Gastrocnemius medialis (tissue), 4 donors: ENCODE data around the gene FAM53A. TPM values are rescaled to one million over a fixed set of nuclear protein-coding genes. Genes with fewer than 3 reads are reported as not detected.

Experiments
- ATAC-seq, 2 donors: fragments of 150-250 bp; one replicate each; pipeline ENCODE4 v1.9.1; 2016
- DNase-seq, 2 donors: peaks; one replicate each; pipeline ENCODE4 v3.0.0-alpha.2; 2019
- H3K27ac ChIP-seq, 4 donors: fragments of 200-600 bp; sonication (generic); 1 replicate in 1 of 4; 2 replicates in 3 of 4; pipeline ENCODE4 v1.5.1; 2016 to 2018; ENCODE audit warnings: mild to moderate bottlenecking in 2 of 4, moderate library complexity in 1 of 4
- H3K27me3 ChIP-seq, 3 donors: fragments of 200-600 bp; sonication (generic) in 2 of 3; 1 replicate in 1 of 3; 2 replicates in 2 of 3; pipeline versions ENCODE4 v1.5.1 to v1.6.0; 2016 to 2019; ENCODE audit warnings: mild to moderate bottlenecking in 1 of 3, moderate library complexity in 1 of 3
- H3K36me3 ChIP-seq, 2 donors: fragments of 200-600 bp; sonication (generic) in 1 of 2; one replicate each; pipeline ENCODE4 v1.5.1; 2017 to 2018
- H3K4me1 ChIP-seq, 2 donors: fragments of 200-600 bp; sonication (generic) in 1 of 2; one replicate each; pipeline ENCODE4 v1.5.1; 2016 to 2017; ENCODE audit warnings: mild to moderate bottlenecking in 2 of 2
- H3K4me3 ChIP-seq, 4 donors: fragments of 200-600 bp; sonication (generic) in 3 of 4; 1 replicate in 1 of 4; 2 replicates in 3 of 4; pipeline ENCODE4 v1.5.1; 2016 to 2019; ENCODE audit warnings: mild to moderate bottlenecking in 2 of 4
- H3K9me3 ChIP-seq, 3 donors: fragments of 200-600 bp; sonication (generic) in 2 of 3; 1 replicate in 1 of 3; 2 replicates in 2 of 3; pipeline ENCODE4 v1.5.1; 2016 to 2019
- POLR2A ChIP-seq, 2 donors: fragments of 450-650 bp; IDR thresholded peaks; one replicate each; pipeline ENCODE4 v1.6.1; 2017; ENCODE audit warnings: antibody characterized with exemption in 2 of 2, mild to moderate bottlenecking in 2 of 2, moderate library complexity in 2 of 2
- in situ Hi-C, 4 donors: fragments of 200-750 bp; cut with MboI; loops; one replicate each; pipeline versions ENCODE4 v1.15.0 to v1.8.0; 2017; ENCODE audit warnings: low sequenced_read_pairs in 4 of 4
- intact Hi-C: fragments of 100-400 bp; cut with DNase I; formaldehyde crosslinking; loops from one replicate; pipeline ENCODE4 v1.15.1; 2023; ENCODE audit warnings: low total_unique reads
- total RNA-seq, 4 donors: library from RNA; depleted of rRNA; stranded (reverse); fragments of >200 nt; gene quantifications; one replicate each; pipeline versions ENCODE4 v1.1.0 to v1.2.3, GENCODE V29; 2016
- TF ChIP-seq, protein P1 (sequence below), 5 experiments: fragments of 450-650 bp in 3 of 5; fragments of 200-600 bp in 2 of 5; sonication (generic) in 2 of 5; IDR thresholded peaks in 4 of 5; conservative IDR thresholded peaks in 1 of 5; 1 replicate in 4 of 5; 2 replicates in 1 of 5; pipeline ENCODE4 v1.5.1; 2016 to 2019; ENCODE audit warnings: antibody characterized with exemption in 5 of 5, mild to moderate bottlenecking in 3 of 5, moderate library complexity in 3 of 5

FAM53A gene
- total RNA-seq, 4 donors from 2014 or later, result 1.8 to 5.2 (median 2.8) TPM

DNA sequence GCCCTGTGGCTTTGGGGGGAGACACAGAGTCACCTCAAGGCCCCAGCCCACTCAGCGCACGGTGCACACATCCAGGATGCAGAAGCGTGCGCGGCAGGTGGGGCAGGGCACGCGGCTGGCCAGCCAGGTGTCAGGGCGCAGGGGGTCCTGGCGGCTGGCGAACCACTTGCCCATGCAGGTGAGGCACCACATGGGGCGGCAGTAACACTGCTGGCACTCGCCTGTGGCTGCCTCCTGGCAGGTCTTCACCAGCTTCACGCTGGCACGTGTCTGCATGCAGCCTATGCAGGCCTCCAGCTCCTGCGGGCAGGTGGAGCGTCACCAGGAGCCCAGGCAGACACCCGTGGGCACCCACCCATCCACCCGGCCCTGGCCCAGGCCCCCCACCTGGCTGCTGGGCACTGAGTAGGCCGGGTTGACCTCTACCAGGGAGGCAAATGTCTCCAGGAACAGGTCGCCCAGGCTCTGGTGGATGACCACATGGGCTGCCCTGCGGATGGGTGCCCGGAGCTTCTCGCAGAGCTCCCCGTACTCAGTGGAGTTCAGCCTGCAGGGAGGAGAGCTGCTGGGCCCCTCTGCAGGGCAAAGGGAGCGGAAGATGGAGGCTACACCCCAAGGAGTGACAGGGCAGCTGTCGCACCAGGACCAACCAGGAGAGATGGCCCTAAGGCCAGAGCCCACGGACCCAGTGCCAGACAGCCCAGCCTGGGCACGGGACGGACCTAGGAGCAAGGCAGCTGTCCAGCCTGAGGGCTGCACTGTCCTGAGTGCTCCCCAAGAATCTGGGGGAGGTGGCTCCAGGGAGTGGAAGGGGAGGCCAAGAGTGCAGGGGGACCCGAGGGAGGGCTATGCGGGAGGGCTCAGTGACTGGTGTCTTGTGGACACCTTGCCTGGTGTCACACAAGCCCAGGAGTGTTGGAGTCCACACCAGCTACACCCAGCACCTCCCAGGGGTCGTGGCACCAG, 33.3 kb upstream of the FAM53A start:
- intact Hi-C loops, result no loop called here
- ATAC-seq, result no peak
- no peak overlapping the region for H3K4me3 ChIP-seq
- peaks cover 0 to 19% of the 10 kb centered on the region in 2 donors for H3K36me3 ChIP-seq
- in situ Hi-C loops, result no loop called here
- no peaks in the 10 kb centered on the region for H3K9me3 ChIP-seq
- peaks cover 30 to 35% of the 10 kb centered on the region in 2 donors for H3K4me1 ChIP-seq
- no peak for DNase-seq
- TF ChIP-seq POLR2A (IDR thresholded peaks at IDR 0.05), result no peak
- TF ChIP-seq, protein P1, sequence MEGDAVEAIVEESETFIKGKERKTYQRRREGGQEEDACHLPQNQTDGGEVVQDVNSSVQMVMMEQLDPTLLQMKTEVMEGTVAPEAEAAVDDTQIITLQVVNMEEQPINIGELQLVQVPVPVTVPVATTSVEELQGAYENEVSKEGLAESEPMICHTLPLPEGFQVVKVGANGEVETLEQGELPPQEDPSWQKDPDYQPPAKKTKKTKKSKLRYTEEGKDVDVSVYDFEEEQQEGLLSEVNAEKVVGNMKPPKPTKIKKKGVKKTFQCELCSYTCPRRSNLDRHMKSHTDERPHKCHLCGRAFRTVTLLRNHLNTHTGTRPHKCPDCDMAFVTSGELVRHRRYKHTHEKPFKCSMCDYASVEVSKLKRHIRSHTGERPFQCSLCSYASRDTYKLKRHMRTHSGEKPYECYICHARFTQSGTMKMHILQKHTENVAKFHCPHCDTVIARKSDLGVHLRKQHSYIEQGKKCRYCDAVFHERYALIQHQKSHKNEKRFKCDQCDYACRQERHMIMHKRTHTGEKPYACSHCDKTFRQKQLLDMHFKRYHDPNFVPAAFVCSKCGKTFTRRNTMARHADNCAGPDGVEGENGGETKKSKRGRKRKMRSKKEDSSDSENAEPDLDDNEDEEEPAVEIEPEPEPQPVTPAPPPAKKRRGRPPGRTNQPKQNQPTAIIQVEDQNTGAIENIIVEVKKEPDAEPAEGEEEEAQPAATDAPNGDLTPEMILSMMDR (IDR thresholded peaks at IDR 0.05 in 4 of 5, conservative IDR thresholded peaks at IDR 0.05 in 1 of 5), result no peak
- peak overlapping the region in 2 of 4 donors; percentile 96 to 98 for H3K27ac ChIP-seq
- H3K27me3 ChIP-seq, result no peaks in the 10 kb centered on the region

DNA sequence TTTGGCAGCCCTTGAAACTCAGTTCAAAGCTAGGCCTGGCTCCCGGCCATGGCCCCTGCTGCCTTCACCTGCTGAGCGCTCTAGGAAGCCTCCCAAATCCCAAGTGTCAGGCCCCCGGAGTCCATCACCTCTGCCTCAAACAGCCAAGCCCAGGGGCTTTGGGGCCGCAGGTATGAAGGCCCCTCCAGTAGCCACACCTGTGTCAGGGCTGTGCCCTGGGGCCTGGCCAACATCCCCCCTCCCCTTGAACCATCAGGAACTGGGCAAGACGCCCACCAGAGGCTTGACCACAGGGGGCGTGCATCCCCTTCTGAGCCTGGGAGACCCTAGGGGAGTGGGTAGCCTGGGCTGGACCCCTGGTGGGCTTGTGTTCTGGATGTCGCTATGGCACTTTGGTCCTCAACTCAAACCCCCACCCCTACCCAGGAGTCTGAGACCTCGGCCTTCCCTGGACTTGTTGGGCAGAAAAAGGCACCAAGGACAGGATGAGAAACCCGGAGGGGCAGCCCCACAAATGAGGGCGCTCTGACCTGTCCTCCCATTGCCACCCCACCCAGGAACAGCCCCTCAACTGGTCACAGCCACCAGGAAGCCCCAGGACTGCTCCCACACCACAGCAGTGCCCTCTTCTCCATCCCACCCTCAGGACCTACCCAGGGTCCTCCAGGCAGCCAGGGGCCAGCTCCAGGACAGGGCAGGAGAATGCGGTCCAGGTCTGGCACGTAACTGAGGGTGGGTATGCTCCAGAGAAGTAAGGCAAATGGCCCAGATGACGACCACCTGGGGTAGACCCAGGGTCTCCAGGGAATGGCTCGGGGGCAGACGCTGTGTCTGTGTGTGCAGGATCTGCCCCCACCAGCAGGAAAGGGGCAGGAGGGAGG, 32.2 kb upstream of the FAM53A start:
- intact Hi-C loops, result no loop called here
- Histone ChIP-seq H3K4me1 (peaks cover 24 to 29% of the 10 kb centered on the region in 2 donors), H3K27me3 (no peaks in the 10 kb centered on the region), H3K9me3 (no peaks in the 10 kb centered on the region), H3K27ac (peak overlapping the region in 1 of 4 donors; percentile 95), H3K36me3 (peaks cover 0 to 19% of the 10 kb centered on the region in 2 donors), H3K4me3 (no peak overlapping the region)
- no peak for TF ChIP-seq POLR2A (IDR thresholded peaks at IDR 0.05)
- TF ChIP-seq, protein P1 (IDR thresholded peaks at IDR 0.05 in 4 of 5, conservative IDR thresholded peaks at IDR 0.05 in 1 of 5), result no peak
- no peak for DNase-seq
- ATAC-seq, result no peak
- in situ Hi-C loops, result no loop called here

DNA sequence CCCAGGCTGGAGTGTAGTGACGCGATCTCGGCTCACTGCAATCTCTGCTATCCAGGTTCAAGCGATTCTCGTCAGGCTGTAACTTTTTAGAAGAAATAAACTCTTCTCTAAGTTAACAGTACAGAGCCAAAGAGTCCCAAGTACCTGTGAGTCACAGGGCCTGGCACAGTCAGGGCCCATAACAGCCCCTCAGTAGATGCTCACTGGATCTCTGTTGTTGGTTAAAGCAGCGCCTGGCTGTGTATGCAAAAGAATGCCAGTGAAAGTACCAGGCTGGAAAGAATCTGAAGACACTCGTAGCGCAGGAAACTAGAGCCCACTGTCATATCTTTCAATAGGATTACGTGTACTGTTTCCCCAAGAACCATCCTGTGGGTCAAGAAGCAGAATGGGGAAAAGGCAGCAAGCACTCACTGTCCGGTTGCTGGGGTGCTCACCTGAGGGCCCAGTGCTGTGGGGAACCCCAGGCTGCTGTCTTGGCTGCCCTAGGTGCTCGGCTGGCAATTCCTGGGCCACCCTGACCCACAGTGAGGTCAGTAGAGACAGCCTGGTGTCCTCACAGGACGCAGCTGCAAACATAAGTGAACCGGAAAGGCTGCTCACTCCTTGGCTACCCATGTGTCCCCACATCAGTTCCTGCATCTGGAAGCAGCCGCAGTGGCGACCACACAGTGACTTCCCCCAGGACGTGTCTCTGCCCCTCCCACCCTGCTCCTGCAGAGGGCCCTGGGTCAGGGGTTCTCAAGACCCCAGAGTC, 31.1 kb upstream of the FAM53A start:
- Histone ChIP-seq H3K4me1 (peaks cover 36 to 40% of the 10 kb centered on the region in 2 donors), H3K4me3 (no peak overlapping the region), H3K36me3 (peaks cover 0 to 19% of the 10 kb centered on the region in 2 donors), H3K9me3 (no peaks in the 10 kb centered on the region), H3K27ac (peak overlapping the region; percentile 7 to 96 (median 60)), H3K27me3 (no peaks in the 10 kb centered on the region)
- TF ChIP-seq POLR2A (IDR thresholded peaks at IDR 0.05), result no peak
- TF ChIP-seq, protein P1 (IDR thresholded peaks at IDR 0.05 in 4 of 5, conservative IDR thresholded peaks at IDR 0.05 in 1 of 5), result no peak
- intact Hi-C loops, result no loop called here
- in situ Hi-C loops, result no loop called here
- no peak for DNase-seq
- no peak for ATAC-seq

DNA sequence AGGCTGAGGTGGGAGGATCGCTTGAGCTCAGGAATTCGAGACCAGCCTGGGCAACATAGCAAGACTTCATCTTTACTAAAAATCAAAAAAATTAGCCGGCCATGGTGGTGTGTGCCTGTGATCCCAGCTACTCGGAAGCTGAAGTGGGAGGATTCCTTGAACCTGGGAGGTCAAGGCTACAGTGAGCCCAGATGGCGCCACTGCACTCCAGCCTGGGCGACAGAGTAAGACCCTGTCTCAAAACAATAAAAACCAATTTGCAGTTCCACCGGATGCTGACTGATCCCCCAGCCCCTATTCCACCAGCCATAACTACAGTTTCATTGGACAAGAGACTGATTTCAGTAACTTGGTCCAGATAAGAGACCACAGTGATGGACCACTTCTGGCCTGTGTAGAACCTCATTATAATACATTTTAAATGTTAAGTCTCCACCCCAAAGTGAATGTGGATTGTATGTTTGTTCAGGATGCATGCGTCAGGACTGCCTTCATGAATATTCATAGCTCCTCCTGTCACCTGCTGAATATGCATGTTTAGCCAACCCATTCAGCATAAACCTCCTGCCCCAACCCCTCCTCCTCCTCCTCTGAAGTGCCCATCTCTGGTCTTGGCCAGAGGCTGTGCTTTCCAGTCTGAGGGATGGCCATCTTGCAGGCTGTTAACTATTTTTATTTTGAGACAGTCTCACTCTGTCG, 30.3 kb upstream of the FAM53A start:
- no peaks in the 10 kb centered on the region for H3K27me3 ChIP-seq
- H3K4me1 ChIP-seq, result peaks cover 30 to 34% of the 10 kb centered on the region in 2 donors
- no peak for TF ChIP-seq POLR2A (IDR thresholded peaks at IDR 0.05)
- TF ChIP-seq, protein P1 (IDR thresholded peaks at IDR 0.05 in 4 of 5, conservative IDR thresholded peaks at IDR 0.05 in 1 of 5), result no peak
- in situ Hi-C loops, result no loop called here
- DNase-seq (no peak), ATAC-seq (no peak)
- H3K4me3 ChIP-seq, result no peak overlapping the region
- peak overlapping the region; percentile 7 to 96 (median 60) for H3K27ac ChIP-seq
- intact Hi-C loops, result loop anchor here (5.0 kb wide), 1 partner anchor 143 kb away; the partner anchor contains the start of gene LETM1
- peaks cover 0 to 19% of the 10 kb centered on the region in 2 donors for H3K36me3 ChIP-seq
- no peaks in the 10 kb centered on the region for H3K9me3 ChIP-seq
